Measurements from ENCODE around the gene WHAMM.

The WHAMM gene

DNA sequence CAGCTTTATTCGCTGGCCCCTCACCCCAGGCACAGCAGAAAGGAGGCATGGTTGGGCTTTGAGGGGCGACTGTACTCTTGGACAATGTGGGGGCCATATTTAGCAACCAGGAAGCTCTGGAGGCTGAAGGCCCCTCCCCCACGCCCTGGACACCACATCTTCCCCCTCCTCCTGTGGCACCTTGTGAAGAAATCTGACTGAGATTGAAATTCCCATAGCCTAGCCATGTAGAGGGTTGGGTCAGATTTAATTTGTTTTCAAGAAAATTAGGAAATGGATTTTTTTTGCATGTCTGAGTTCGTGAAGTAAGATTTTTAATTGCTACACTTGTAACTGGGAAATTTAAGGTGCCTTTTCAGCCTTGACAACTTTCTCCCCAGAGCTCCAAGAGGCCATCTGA, 28.1 kb upstream of the WHAMM start:
- ChIA-PET CTCF (no interaction called here), POLR2A (no interaction called here)
- H3K36me3 ChIP-seq (ENCODE audit: control insufficient read depth in 2 of 2, insufficient read depth in 1 of 2, low read length in 2 of 2): no peaks in the 10 kb centered on the region
- no peaks in the 10 kb centered on the region for H3K9me3 ChIP-seq (ENCODE audit: control insufficient read depth, insufficient read depth, low read depth, low read length)
- H3K4me3 ChIP-seq (ENCODE audit: low read depth, low read length): no peak overlapping the region
- H3K4me1 ChIP-seq (ENCODE audit: control insufficient read depth, insufficient read depth, low read length): no peaks in the 10 kb centered on the region
- no peak for TF ChIP-seq ZNF148 (tag by site-specific recombination; IDR thresholded peaks at IDR 0.05; ENCODE audit: borderline replicate concordance)
- no peak for TF ChIP-seq WT1 (tag by site-specific recombination; IDR thresholded peaks at IDR 0.05)
- no peak for TF ChIP-seq MYNN (tag by site-specific recombination; IDR thresholded peaks at IDR 0.05; ENCODE audit: borderline replicate concordance)
- H3K27ac ChIP-seq (ENCODE audit: extremely low read depth, low read depth, low read length): no peak overlapping the region

GRCh38 chr15:82788496-82788895, 20.9 kb upstream of the WHAMM start:
- TF ChIP-seq, protein P1, sequence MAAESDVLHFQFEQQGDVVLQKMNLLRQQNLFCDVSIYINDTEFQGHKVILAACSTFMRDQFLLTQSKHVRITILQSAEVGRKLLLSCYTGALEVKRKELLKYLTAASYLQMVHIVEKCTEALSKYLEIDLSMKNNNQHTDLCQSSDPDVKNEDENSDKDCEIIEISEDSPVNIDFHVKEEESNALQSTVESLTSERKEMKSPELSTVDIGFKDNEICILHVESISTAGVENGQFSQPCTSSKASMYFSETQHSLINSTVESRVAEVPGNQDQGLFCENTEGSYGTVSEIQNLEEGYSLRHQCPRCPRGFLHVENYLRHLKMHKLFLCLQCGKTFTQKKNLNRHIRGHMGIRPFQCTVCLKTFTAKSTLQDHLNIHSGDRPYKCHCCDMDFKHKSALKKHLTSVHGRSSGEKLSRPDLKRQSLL (tag by site-specific recombination; IDR thresholded peaks at IDR 0.05): no peak
- no peak for TF ChIP-seq KLF16 (tag by site-specific recombination; IDR thresholded peaks at IDR 0.05)
- TF ChIP-seq MYNN (tag by site-specific recombination; IDR thresholded peaks at IDR 0.05; ENCODE audit: borderline replicate concordance): no peak
- TF ChIP-seq ZSCAN18 (tag by site-specific recombination; IDR thresholded peaks at IDR 0.05): no peak
- no peak for TF ChIP-seq ZNF114 (tag by site-specific recombination; IDR thresholded peaks at IDR 0.05)
- TF ChIP-seq ZNF239 (tag by site-specific recombination; IDR thresholded peaks at IDR 0.05): no peak
- no peak for TF ChIP-seq ZSCAN30 (tag by site-specific recombination; IDR thresholded peaks at IDR 0.05)
- TF ChIP-seq EGR2 (tag by site-specific recombination; IDR thresholded peaks at IDR 0.05; ENCODE audit: low read depth): no peak
- no peak for TF ChIP-seq AEBP2 (tag by site-specific recombination; IDR thresholded peaks at IDR 0.05; ENCODE audit: borderline replicate concordance)
- TF ChIP-seq ZFP41 (tag by site-specific recombination; IDR thresholded peaks at IDR 0.05; ENCODE audit: borderline replicate concordance): no peak
- TF ChIP-seq ZNF791 (tag by site-specific recombination; IDR thresholded peaks at IDR 0.05): no peak
- no peak for TF ChIP-seq ZNF610 (tag by site-specific recombination; IDR thresholded peaks at IDR 0.05; ENCODE audit: borderline replicate concordance)
- no peak for TF ChIP-seq ZNF221 (tag by site-specific recombination; IDR thresholded peaks at IDR 0.05; ENCODE audit: borderline replicate concordance)
- TF ChIP-seq ZNF792 (tag by site-specific recombination; IDR thresholded peaks at IDR 0.05): no peak
- TF ChIP-seq ZNF248 (tag by site-specific recombination; IDR thresholded peaks at IDR 0.05): no peak
- no peak overlapping the region for H3K27ac ChIP-seq (ENCODE audit: extremely low read depth, low read depth, low read length)
- ChIA-PET CTCF (no interaction called here), POLR2A (no interaction called here)
- H3K9me3 ChIP-seq (ENCODE audit: control insufficient read depth, insufficient read depth, low read depth, low read length): no peaks in the 10 kb centered on the region
- H3K4me3 ChIP-seq (ENCODE audit: low read depth, low read length): no peak overlapping the region
- H3K36me3 ChIP-seq (ENCODE audit: control insufficient read depth in 2 of 2, insufficient read depth in 1 of 2, low read length in 2 of 2): no peaks in the 10 kb centered on the region
- H3K4me1 ChIP-seq (ENCODE audit: control insufficient read depth, insufficient read depth, low read length): no peaks in the 10 kb centered on the region

Measured in HEK293 (cell line).